ENCODE results near the gene FRMD5.

FRMD5 gene

DNA sequence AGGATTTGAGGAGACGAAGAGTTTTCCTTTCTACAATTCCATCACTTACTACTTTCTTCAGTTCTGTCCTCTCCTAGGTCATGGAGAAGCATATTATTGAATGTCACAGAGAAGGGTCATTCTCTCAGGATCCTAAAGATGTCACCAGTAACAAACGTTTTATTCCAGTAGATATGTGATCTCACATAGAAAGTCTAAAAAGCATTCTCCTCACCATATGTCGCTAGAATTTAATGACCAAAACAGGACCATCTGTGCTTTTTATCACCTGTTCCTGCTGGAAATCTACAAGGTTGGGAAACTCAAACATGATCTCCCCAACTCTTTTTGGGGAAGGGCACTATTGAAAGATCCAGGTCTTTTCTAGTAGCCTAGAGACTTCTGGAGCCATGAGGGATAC lies 24.0 kb upstream of the FRMD5 start:
- H3K4me3 ChIP-seq (ENCODE audit: low read length) = no peak overlapping the region
- TF ChIP-seq, protein P1, sequence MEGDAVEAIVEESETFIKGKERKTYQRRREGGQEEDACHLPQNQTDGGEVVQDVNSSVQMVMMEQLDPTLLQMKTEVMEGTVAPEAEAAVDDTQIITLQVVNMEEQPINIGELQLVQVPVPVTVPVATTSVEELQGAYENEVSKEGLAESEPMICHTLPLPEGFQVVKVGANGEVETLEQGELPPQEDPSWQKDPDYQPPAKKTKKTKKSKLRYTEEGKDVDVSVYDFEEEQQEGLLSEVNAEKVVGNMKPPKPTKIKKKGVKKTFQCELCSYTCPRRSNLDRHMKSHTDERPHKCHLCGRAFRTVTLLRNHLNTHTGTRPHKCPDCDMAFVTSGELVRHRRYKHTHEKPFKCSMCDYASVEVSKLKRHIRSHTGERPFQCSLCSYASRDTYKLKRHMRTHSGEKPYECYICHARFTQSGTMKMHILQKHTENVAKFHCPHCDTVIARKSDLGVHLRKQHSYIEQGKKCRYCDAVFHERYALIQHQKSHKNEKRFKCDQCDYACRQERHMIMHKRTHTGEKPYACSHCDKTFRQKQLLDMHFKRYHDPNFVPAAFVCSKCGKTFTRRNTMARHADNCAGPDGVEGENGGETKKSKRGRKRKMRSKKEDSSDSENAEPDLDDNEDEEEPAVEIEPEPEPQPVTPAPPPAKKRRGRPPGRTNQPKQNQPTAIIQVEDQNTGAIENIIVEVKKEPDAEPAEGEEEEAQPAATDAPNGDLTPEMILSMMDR (conservative IDR thresholded peaks at IDR 0.05; ENCODE audit: low read depth, low read length) = no peak
- DNase-seq (ENCODE audit: low read depth) = no peak

DNA sequence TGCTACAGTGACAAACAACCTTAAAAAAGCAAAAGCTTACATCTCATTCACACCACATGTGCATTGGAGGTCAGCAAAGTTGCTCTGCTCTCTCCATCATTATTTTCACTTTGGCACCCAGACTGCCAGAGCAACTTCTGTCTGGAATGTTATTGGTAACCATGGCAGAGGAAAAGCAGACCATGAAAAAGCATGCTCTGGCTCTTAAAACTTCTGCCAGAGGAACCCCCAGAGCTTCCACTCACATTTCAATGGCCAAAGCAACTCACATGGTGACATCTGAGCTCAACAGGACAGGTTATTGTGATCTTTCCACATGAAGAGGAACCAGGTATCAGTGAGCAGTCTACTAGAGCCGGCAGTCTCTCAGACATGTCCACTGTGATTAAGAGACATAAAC lies 21.9 kb upstream of the FRMD5 start:
- DNase-seq (ENCODE audit: low read depth) = no peak
- H3K4me3 ChIP-seq (ENCODE audit: low read length) = no peak overlapping the region
- TF ChIP-seq, protein P1 (conservative IDR thresholded peaks at IDR 0.05; ENCODE audit: low read depth, low read length) = no peak

DNA sequence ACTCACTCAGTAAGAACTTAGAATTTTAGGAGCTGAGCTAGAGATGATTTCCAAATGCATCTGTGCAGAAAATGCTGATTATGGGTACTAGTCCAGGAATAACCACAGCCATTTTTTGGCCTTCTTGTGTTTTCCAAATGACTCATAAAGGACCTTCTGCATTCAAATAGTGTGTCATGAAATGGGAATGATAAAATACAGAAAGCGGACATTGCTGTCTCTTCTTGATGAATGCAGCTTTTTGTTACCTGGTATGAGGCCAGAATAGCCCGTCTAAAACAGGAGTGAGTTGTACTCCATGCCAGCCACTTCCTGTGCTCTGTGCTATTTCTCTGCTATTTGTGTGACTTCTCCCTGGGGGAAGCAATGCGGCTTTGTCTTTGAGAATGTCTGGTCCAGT lies 20.5 kb upstream of the FRMD5 start:
- no peak for DNase-seq (ENCODE audit: low read depth)
- TF ChIP-seq, protein P1 (conservative IDR thresholded peaks at IDR 0.05; ENCODE audit: low read depth, low read length) = no peak
- no peak overlapping the region for H3K4me3 ChIP-seq (ENCODE audit: low read length)

DNA sequence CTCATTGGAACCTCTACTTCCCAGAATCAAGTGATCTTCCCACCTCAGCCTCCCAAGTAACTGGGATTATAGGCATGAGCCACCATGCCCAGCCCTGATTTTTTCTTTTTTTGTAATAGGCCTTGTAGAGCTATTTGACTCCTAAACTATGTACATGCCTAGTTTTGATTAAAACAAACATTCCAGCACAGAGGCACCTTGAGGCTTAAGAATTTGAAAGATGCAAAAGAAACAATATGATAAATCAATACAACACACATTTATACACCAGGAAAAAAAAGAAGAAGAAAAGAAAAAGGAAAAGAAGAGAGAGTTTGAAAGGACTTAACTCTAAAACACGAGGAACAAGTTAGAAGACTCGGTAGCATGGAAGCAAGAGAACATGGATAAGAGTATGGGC lies 13.9 kb upstream of the FRMD5 start:
- DNase-seq (ENCODE audit: low read depth) = no peak
- no peak overlapping the region for H3K4me3 ChIP-seq (ENCODE audit: low read length)
- TF ChIP-seq, protein P1 (conservative IDR thresholded peaks at IDR 0.05; ENCODE audit: low read depth, low read length) = no peak

DNA sequence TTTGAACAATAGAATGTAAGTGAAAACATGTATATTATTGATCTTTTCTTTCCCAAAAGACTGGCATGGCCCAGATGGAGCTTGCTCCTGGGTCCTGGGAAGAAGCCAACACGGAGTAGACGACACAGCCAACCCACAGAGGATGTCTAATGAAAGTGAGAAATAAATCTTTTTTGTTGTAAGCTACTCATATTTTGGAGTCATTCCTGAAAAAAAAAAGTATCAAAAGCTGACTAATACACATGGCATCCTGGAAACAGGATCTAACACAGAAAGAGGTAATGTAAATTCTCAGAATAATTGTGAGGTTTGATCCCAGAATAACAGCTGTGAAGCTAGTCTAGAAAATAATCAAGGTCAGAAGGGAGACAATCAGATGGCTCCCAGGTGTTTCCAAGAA lies 12.6 kb upstream of the FRMD5 start:
- no peak overlapping the region for H3K4me3 ChIP-seq (ENCODE audit: low read length)
- TF ChIP-seq, protein P1 (conservative IDR thresholded peaks at IDR 0.05; ENCODE audit: low read depth, low read length) = no peak
- no peak for DNase-seq (ENCODE audit: low read depth)

DNA sequence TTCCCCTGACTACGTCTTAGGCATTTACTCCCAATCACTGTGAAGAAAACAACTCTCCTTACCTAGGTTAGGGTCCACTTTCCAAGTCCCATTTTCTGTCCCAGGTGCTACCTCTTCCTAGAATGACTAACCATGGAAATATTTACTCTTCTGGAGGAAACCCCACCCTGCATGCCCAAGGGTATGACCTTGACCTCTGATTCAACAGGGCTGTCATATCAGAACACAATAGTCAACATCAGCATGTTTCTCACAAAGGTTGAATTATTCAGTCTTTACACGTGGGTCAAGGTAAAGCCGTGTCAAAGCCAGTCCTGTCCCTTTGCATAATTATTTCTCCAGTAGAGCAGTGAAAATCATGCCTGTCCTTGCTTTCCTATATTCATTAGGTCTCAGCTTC lies 4.3 kb upstream of the FRMD5 start:
- H3K4me3 ChIP-seq (ENCODE audit: low read length) = no peak overlapping the region
- DNase-seq (ENCODE audit: low read depth) = no peak

More for the DNA sequence above, 4.3 kb upstream of the FRMD5 start:
- TF ChIP-seq, protein P1 (conservative IDR thresholded peaks at IDR 0.05; ENCODE audit: low read depth, low read length) = no peak

Measured in retinal pigment epithelial cell (primary cell).